B cell (primary cell): Measurements from ENCODE around the gene LDLRAD2.

ENCODE experiments used
- EZH2 ChIP-seq: IDR thresholded peaks from 2 replicates; pipeline ENCODE4 v1.6.1; 2012; ENCODE audit warnings: borderline replicate concordance, low read depth, mild to moderate bottlenecking, moderate library complexity, low read length; ENCODE audit not compliant: insufficient read depth, poor library complexity, severe bottlenecking
- TF ChIP-seq, protein P1 (sequence below): fragments of 200-600 bp; IDR thresholded peaks from one replicate; pipeline ENCODE4 v1.8.0; 2022; ENCODE audit warnings: antibody characterized with exemption, mild to moderate bottlenecking

DNA sequence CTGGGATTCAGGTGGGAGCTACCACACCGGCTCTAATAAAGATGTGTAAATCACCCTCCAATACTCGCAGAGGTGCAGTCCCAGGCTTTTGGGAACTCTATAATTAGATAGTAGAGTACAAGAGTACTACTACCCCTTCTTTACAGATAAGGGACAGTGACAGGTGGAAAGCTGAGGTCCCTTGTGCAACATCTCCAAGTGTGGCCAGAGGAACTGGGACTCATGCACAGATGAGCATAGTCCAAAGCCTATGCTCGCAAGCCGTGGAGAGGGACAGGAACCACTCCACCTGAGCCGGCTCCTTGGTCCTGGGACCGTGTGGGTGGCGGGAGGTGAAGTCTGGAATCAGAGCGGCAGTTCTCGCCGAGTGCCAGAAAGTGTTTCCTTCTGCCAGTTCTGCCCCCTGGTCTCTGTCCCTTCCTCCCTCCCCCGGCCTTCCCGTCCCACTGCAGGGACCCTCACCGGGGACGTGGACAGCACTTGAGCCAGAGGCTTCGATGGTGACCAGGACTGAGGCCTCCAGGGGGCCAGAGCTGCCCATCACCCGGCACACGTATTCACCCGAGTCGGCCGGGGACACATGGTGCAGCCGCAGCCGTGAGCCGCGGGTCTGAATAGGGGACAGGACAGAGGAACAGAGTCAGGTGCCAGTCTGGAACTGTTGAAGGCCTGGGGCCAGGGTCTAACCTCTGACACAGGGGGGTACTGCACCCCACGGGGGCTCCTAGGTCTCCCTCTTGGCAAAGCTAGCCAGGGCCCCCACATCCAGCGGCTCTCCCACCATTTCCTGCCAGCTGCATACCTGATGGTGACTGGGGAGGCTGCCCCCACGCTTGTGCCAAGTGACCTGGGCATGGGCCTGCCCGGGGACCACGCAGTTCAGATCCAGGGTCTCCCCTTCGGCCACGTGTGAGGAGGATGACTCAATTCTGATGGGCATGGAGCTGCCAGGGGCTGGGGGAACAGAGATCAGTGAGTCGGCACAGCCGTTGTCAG is 33.9 kb downstream of the LDLRAD2 start:
- TF ChIP-seq, protein P1, sequence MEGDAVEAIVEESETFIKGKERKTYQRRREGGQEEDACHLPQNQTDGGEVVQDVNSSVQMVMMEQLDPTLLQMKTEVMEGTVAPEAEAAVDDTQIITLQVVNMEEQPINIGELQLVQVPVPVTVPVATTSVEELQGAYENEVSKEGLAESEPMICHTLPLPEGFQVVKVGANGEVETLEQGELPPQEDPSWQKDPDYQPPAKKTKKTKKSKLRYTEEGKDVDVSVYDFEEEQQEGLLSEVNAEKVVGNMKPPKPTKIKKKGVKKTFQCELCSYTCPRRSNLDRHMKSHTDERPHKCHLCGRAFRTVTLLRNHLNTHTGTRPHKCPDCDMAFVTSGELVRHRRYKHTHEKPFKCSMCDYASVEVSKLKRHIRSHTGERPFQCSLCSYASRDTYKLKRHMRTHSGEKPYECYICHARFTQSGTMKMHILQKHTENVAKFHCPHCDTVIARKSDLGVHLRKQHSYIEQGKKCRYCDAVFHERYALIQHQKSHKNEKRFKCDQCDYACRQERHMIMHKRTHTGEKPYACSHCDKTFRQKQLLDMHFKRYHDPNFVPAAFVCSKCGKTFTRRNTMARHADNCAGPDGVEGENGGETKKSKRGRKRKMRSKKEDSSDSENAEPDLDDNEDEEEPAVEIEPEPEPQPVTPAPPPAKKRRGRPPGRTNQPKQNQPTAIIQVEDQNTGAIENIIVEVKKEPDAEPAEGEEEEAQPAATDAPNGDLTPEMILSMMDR: no peak
- no peak for TF ChIP-seq EZH2
